ENCODE measurements around the gene RAP1GAP2. TPM values are rescaled to one million over a fixed set of nuclear protein-coding genes. Genes with fewer than 3 reads are reported as not detected.
"Not testable (repeated sequence)": the region's sequence is repeated elsewhere in the genome, so short reads cannot be mapped to it uniquely, and the experiment has no call there.

Gene RAP1GAP2
- total RNA-seq, 2 donors from 2014 or later: 3.6 to 6.0 TPM

GRCh38 chr17:2975469-2975958 lies 179.3 kb downstream of the RAP1GAP2 start:
- no peak for DNase-seq (ENCODE audit: low spot score)
- intact Hi-C loops (cut with DNase I): no loop called here

GRCh38 chr17:2977157-2977556 lies 180.9 kb downstream of the RAP1GAP2 start:
- no peak for DNase-seq (ENCODE audit: low spot score)
- intact Hi-C loops (cut with DNase I): no loop called here

DNA sequence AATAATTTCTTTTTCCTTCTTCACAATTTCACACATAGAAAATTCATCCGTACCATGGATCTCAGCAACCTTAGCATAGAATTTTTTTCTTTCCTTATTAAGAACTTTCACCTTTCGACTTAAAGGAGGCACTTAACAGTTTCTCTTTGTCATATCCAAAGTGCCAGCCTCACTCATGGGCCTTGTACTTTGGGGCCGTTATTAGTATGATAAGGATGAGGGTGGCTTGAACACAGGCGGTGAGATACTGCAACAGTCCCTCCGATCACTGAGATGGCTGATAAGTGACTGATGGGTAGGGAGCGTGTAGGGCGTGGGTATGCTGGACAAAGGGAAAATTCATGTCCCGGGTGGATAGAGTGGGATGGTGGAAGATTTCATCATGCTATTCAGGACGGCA lies 181.9 kb downstream of the RAP1GAP2 start:
- intact Hi-C loops (cut with DNase I): no loop called here
- DNase-seq (ENCODE audit: low spot score): no peak

GRCh38 chr17:2978991-2979390 lies 182.8 kb downstream of the RAP1GAP2 start:
- no peak for DNase-seq (ENCODE audit: low spot score)
- intact Hi-C loops (cut with DNase I): no loop called here

GRCh38 chr17:2980211-2980903 lies 184.1 kb downstream of the RAP1GAP2 start:
- intact Hi-C loops (cut with DNase I): no loop called here
- peak; percentile 26 for DNase-seq (ENCODE audit: low spot score)

DNA sequence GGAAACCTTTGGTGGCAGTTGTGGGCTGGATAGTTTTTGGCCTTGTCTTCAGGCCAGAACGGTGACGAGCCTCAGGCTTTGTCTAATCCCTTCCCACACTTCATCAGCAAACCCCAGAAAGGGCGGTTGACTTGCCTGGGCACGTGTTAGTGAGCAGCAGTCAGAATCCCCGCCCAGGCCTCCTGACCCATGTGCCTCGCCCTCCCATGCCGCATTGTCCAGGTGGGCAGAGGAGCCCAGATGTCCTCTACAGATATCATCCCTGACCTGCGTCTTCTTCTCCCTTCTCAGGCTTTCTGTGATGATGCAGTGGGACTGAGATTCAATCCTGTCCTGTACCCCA lies 184.6 kb downstream of the RAP1GAP2 start:
- no peak for DNase-seq (ENCODE audit: low spot score)
- intact Hi-C loops (cut with DNase I): no loop called here

DNA sequence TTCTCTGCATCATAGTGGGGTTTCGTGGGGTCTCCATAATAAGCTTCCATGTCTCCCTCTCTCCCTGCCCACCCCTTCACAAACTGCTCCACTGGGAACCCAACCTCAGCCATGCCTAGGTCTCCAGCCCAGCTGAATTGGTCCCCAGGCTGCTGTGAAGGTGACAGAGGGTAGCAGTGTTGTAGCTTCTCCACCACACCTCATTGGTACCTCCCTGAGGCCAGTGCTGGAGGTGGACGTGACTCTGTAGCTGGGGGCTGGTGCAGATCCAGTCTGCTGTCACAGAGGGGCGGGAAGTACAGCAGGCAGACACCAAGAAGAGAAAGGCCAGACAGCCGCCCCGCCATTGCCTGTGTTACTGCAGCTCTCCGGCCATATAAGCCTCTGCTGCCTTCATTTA lies 185.1 kb downstream of the RAP1GAP2 start:
- DNase-seq (ENCODE audit: low spot score): peak; percentile 53
- intact Hi-C loops (cut with DNase I): no loop called here

- DNase-seq (ENCODE audit: low spot score): peak; percentile 93
- intact Hi-C loops (cut with DNase I): no loop called here
Observed at GRCh38 chr17:2982854-2983253, 186.6 kb downstream of the RAP1GAP2 start.

DNA sequence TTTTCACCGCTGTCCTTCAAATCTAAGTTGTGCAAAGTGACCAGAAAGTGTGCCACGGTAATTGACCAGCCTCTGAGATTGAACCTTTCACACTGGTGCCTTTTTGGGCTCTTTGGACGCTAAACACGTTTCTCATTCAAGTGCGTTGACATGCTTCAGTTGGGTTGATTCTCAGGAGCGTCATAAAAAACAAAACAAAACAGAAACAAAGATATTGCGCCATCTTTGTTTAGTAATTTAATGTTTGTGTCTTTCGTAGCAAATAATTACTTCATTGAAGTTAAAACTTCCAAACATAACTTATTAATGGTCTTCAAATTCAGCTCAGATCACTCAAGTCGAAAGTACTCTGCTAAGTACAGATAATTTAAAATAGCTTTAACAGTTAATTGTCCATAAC lies 187.0 kb downstream of the RAP1GAP2 start:
- intact Hi-C loops (cut with DNase I): no loop called here

GRCh38 chr17:2985318-2985717 lies 189.1 kb downstream of the RAP1GAP2 start:
- DNase-seq (ENCODE audit: low spot score): no peak
- intact Hi-C loops (cut with DNase I): no loop called here

More for the DNA sequence above, 187.0 kb downstream of the RAP1GAP2 start:
- no peak for DNase-seq (ENCODE audit: low spot score)

DNA sequence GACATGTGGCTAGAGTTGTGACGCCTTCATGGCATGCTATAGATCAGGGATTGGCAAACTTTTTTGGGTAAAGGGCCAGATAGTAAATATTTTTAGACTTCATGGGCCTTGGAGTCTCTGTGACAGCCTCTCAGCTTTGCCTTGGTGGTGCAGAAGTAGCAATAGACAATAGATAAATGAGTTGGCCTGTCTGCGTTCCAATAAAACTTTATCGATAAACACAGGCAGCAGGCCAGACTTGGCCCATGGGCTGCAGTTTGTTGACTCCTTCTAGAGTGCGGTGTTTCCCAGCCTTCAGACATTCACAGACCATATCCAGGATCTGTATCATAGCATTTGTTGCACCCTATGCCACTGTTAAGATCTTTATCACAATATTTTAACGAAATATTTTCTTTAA lies 190.7 kb downstream of the RAP1GAP2 start:
- intact Hi-C loops (cut with DNase I): no loop called here
- no peak for DNase-seq (ENCODE audit: low spot score)

- intact Hi-C loops (cut with DNase I); DNase-seq (ENCODE audit: low spot score): not testable (repeated sequence)
Observed at GRCh38 chr17:2989396-2989795, 193.2 kb downstream of the RAP1GAP2 start.

DNA sequence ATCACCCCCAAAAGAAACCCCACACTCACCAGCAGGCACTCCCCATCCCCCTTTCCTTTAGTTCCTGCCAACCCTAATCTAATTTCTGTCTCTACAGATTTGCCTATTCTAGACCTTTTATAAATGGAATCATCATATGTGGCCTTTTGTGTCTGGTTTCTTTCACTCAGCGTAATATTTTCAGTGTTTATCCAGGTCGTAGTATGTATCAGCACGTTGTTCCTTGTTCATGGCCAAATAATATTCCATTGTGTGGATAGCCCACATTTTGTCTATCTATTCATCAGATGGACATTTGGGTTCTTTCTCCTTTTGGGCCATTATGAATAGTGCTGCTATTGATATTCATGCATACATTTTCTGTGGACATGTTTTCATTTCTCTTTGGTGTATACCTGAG lies 193.6 kb downstream of the RAP1GAP2 start:
- DNase-seq (ENCODE audit: low spot score): no peak
- intact Hi-C loops (cut with DNase I): no loop called here

- intact Hi-C loops (cut with DNase I): no loop called here
- DNase-seq (ENCODE audit: low spot score): no peak
Observed at GRCh38 chr17:2990396-2990795, 194.2 kb downstream of the RAP1GAP2 start.

DNA sequence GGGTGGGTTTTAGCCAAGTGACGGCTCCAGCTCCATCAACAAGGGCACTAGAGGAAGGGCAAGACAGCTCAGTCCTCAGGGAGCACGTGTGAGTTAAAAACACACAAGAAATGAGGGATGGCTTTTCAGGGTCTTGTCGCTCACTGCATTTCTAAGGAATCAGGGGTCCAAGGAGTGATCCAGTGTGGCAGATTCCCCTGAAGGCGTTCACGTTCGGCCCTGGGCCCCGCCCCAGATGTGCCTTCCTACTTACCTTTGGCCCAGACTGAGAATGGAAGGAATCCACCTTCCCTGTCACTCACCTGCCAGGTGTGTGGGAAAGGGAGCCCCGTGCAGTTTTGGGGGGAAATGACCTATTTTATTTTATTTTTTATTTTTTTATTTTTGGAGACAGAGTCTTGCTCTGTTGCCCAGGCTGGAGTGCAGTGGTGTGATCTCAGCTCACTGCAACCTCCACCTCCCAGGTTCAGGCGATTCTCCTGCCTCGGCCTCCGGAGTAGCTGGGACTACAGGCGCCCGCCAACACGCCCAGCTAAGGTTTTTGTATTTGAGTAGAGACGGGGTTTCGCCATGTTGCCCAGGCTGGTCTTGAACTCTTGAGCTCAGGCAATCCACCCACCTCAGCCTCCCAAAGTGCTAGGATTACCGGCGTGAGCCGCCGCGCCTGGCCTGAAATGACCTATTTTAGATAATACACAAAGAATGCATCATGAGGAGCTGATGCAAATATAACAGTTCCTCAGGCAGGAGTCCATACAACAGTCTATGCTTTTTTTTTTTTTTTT lies 195.3 kb downstream of the RAP1GAP2 start:
- DNase-seq (ENCODE audit: low spot score); intact Hi-C loops (cut with DNase I): not testable (repeated sequence)

DNA sequence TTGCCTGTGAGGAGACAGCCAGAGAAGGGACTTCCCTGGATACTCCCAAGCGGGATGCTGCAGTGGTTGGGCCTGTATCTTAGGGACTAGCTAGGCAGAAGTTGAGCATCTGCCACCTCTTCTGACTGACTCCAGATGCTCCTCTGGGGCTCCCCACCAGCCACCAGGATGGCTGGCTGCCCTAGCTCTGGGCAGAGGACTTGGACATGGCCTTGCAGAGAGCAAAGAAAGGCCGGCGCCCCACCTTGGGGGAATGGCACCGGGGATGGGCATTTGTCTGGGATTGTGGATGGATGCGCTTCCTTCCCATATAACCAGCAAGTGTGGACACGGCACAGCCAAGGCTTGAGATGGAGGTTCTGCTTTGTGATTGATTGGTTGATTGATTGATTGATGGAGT lies 198.2 kb downstream of the RAP1GAP2 start:
- intact Hi-C loops (cut with DNase I): loop anchor here in 1 of 2 donors (1.0 kb wide), 1 partner anchor 141 kb away; no protein-coding TSS in a partner anchor
- DNase-seq (ENCODE audit: low spot score): peak; percentile 32

DNA sequence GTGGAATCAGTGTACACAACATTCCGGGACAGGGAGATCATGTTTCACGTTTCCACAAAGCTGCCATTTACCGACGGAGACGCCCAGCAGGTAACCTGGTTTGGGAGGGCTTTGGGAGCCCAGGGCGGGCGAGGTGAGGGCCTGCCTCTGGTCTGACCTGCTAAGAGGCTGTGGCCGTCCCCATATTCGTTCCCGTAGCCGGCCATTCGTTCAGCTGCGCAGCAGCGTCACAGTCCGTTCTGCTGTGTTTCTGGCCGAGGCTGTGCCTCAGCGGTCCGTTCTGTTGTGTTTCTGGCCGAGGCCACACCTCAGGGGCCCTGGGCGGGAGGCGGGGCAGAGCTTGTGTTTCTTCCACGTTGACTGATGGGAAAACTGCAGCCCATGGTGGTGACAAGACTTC lies 199.1 kb downstream of the RAP1GAP2 start:
- DNase-seq (ENCODE audit: low spot score): peak; percentile 69
- intact Hi-C loops (cut with DNase I): no loop called here

DNA sequence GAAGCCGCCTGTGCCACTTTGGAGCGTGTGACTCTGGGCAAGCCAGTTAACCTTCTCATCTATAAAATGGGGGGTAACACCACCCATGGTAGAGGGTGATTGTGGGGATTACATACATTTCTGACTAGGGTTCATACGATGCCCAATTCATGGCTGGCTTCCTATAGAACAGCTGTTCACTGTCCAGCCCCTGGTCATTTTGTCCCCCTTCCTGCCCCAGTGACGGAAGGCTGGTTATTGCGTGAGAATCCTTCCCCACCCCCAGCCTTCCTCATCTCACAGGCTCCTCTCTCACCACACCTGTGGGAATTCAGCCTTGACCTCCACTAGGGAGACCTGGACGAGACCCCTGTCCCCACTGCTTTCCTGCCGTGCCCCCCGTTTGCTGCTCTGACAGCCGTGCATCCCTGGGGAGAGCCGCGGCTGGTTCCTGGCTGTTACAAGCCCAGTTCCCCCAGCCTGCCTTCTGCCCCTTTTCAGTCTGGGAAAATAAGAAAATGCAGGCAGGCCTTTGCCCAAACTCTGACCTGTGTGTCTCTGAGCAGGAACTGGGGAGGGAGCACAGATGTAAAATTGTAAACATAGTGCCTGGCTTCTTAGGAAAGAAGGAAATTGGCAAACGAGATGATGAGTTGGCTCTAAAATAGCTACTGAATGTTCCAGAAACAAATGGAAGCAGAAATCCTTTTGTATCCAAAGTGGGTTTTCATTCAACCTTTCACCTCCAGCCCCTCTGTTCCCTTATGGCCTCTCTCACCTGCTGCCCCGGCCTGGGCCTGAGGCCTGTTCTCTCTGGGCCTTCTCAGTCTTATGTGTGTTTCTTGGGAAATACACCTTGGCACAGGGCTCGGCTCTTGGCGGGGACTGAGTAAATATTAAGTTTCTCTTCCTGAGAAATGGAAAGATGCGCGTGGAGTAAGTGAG lies 199.9 kb downstream of the RAP1GAP2 start:
- peak; percentile 77 for DNase-seq (ENCODE audit: low spot score)
- intact Hi-C loops (cut with DNase I): no loop called here

DNA sequence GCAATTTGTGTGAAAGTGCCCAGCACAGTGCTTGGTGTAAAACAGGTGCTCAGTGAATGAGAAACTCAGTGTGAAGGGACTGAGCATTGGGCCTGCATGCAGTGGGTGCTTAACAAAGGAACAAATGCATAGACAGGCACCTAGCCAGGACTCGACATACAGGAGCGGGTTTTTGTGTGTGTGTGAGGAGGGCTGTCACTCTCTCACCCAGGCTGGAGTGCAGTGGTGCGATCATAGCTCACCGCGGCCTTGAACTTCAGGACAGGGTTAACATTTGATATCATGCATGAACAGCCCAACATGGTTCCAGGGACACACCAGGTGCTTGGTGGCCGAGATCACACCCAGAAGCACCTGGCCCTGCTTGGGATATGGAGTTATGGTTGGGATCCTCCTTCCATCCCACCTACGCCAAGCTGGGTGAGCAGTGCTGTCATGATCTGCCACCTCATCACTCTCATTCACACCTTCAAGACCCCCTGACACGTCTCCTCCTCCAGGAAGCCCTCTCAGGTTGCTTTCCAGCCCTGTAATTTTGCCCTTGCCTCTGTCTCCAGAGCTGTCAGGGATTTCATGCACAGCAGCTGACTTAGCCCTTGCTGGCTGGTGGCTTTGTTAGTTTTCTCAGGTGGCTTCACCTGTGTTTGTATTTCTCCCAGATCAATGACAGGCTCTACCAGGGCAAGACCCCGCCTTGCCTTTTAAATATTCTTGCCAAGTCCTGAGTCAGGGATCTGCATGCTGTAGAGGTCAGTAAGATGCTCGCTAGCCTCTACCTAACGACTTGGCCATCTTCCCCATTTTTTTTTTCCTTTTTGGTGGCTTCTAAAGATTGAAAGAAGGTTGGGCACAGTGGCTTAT lies 200.8 kb downstream of the RAP1GAP2 start:
- intact Hi-C loops (cut with DNase I): no loop called here
- DNase-seq (ENCODE audit: low spot score): peak; percentile 54
